Mesendoderm (in vitro differentiated cells): ENCODE data around the gene SQSTM1.

Experiments used
- DNase-seq: peaks from one replicate; pipeline ENCODE4 v3.0.0; 2013
- H2AK5ac ChIP-seq: 2 replicates; pipeline ENCODE4 v1.6.1; 2013; ENCODE audit warnings: low read length, inconsistent platforms
- H2BK120ac ChIP-seq: 2 replicates; pipeline ENCODE4 v1.6.1; 2013; ENCODE audit warnings: low read depth, mild to moderate bottlenecking, low read length, moderate library complexity, mixed read lengths
- H2BK15ac ChIP-seq: replicated peaks from 2 replicates; pipeline ENCODE4 v1.6.1; 2013; ENCODE audit warnings: low read depth, mild to moderate bottlenecking, moderate library complexity
- H2BK5ac ChIP-seq: 2 replicates; pipeline ENCODE4 v1.6.1; 2013; ENCODE audit warnings: low read length, inconsistent platforms
- H3K18ac ChIP-seq: 2 replicates; pipeline ENCODE4 v1.6.1; 2013; ENCODE audit warnings: mild to moderate bottlenecking, low read length, mixed read lengths
- H3K23ac ChIP-seq: one replicate; pipeline ENCODE4 v1.6.1; 2013; ENCODE audit warnings: low read length
- H3K27ac ChIP-seq: 2 replicates; pipeline ENCODE4 v1.5.1; 2013; ENCODE audit warnings: low read depth, mild to moderate bottlenecking, inconsistent platforms, low read length, moderate library complexity
- H3K27me3 ChIP-seq: 2 replicates; pipeline ENCODE4 v1.6.1; 2013; ENCODE audit warnings: low read length, control low read depth, mild to moderate bottlenecking, inconsistent platforms; ENCODE audit not compliant: insufficient read depth, poor library complexity
- H3K36me3 ChIP-seq: 2 replicates; pipeline ENCODE4 v1.6.1; 2013; ENCODE audit warnings: low read length, inconsistent platforms; ENCODE audit not compliant: control insufficient read depth, insufficient read depth
- H3K4ac ChIP-seq: one replicate; pipeline ENCODE4 v1.6.1; 2013; ENCODE audit warnings: low read depth, mild to moderate bottlenecking, low read length, moderate library complexity
- H3K4me1 ChIP-seq: 2 replicates; pipeline ENCODE4 v1.6.1; 2013; ENCODE audit warnings: low read depth, low read length, inconsistent platforms; ENCODE audit not compliant: control insufficient read depth
- H3K4me2 ChIP-seq: 2 replicates; pipeline ENCODE4 v1.6.1; 2013; ENCODE audit warnings: low read length
- H3K4me3 ChIP-seq: 2 replicates; pipeline ENCODE4 v1.5.1; 2013; ENCODE audit warnings: mild to moderate bottlenecking, low read length
- H3K56ac ChIP-seq: one replicate; pipeline ENCODE4 v1.6.1; 2013; ENCODE audit warnings: low read length
- H3K79me1 ChIP-seq: 2 replicates; pipeline ENCODE4 v1.6.1; 2013; ENCODE audit warnings: low read length, inconsistent platforms
- H3K79me2 ChIP-seq: 2 replicates; pipeline ENCODE4 v1.6.1; 2013; ENCODE audit warnings: mild to moderate bottlenecking, low read length; ENCODE audit not compliant: control insufficient read depth, insufficient read depth
- H3K9ac ChIP-seq: 2 replicates; pipeline ENCODE4 v1.6.1; 2013; ENCODE audit warnings: low read length, inconsistent platforms
- H4K5ac ChIP-seq: one replicate; pipeline ENCODE4 v1.6.1; 2013; ENCODE audit warnings: low read length
- H4K8ac ChIP-seq: one replicate; pipeline ENCODE4 v1.6.1; 2013; ENCODE audit warnings: low read depth, mild to moderate bottlenecking, control low read depth, low read length, moderate library complexity
- WGBS: extraction: QIAGEN DNeasy Blood & Tissue Kit; methylation state at CpG from one replicate; pipeline ENCODE4 v1.1.7; 2013; ENCODE audit warnings: low lambda C conversion rate, missing lambda C conversion rate; ENCODE audit not compliant: insufficient coverage; ENCODE audit errors: extremely low coverage; 5-methylcytosine and 5-hydroxymethylcytosine counted together

SQSTM1 gene

DNA sequence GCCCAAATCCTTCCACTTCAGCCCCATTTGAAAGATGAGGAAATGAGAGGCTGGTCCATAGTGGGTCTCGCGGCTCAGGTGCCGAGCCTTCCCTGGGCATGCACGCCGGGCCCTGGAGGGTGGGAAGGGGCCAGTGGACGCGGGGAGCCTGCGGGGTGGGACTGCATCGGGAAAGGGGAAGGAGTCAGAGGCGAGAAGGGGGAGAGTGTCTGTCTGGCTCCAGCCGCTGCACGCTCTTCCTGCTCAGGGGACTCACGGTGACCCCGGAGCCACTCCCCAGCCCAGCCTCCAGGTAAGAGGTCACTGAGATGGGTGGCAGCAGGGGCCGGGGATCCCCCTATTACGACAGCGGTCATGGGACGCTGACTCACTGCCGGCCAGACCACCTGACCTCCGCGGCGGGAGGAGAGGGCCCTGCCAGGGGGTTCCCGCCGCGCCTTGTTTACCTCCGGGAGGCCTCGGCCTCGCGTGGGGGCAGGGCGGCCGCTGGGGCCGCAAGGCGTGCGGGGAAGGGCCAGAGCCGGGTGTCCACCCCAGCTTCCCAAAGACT, 1.9 kb upstream of the SQSTM1 start:
- no peaks in the 10 kb centered on the region for H3K27me3 ChIP-seq
- H3K79me1 ChIP-seq: peaks cover 12% of the 10 kb centered on the region
- peak; percentile 85 for DNase-seq
- peak overlapping the region; percentile 61 for H3K27ac ChIP-seq
- peak overlapping the region; percentile 92 for H3K4ac ChIP-seq
- H4K8ac ChIP-seq: no peak overlapping the region
- no peak overlapping the region for H3K4me3 ChIP-seq
- H4K5ac ChIP-seq: no peak overlapping the region
- H2AK5ac ChIP-seq: no peak overlapping the region
- peak overlapping the region; percentile 75 for H3K18ac ChIP-seq
- H3K56ac ChIP-seq: peak overlapping the region; percentile 47
- no peak overlapping the region for H2BK15ac ChIP-seq
- no peak overlapping the region for H3K23ac ChIP-seq
- peaks cover 14% of the 10 kb centered on the region for H3K4me1 ChIP-seq
- H3K9ac ChIP-seq: peak overlapping the region; percentile 33
- peak overlapping the region; percentile 31 for H2BK120ac ChIP-seq
- peaks cover 1% of the 10 kb centered on the region for H3K36me3 ChIP-seq
- H2BK5ac ChIP-seq: no peak overlapping the region
- peak overlapping the region; percentile 23 for H3K4me2 ChIP-seq
- peaks cover 12% of the 10 kb centered on the region for H3K79me2 ChIP-seq
- WGBS: no CpG with 5 or more reads among the region's 35 CpGs

GRCh38 chr5:179819296-179820126, 1.2 kb upstream of the SQSTM1 start:
- H4K5ac ChIP-seq: no peak overlapping the region
- peak overlapping the region; percentile 47 for H2AK5ac ChIP-seq
- H3K79me1 ChIP-seq: peaks cover 14% of the 10 kb centered on the region
- peak overlapping the region; percentile 72 for H2BK5ac ChIP-seq
- H3K4me3 ChIP-seq: no peak overlapping the region
- peaks cover 14% of the 10 kb centered on the region for H3K4me1 ChIP-seq
- WGBS: no CpG with 5 or more reads among the region's 26 CpGs
- H3K18ac ChIP-seq: peak overlapping the region; percentile 75
- H3K27me3 ChIP-seq: no peaks in the 10 kb centered on the region
- H3K4me2 ChIP-seq: no peak overlapping the region
- no peak overlapping the region for H4K8ac ChIP-seq
- peak overlapping the region; percentile 92 for H3K4ac ChIP-seq
- peaks cover 3% of the 10 kb centered on the region for H3K36me3 ChIP-seq
- no peak overlapping the region for H2BK15ac ChIP-seq
- peak overlapping the region; percentile 47 for H3K56ac ChIP-seq
- H3K23ac ChIP-seq: no peak overlapping the region
- H3K79me2 ChIP-seq: peaks cover 12% of the 10 kb centered on the region
- H2BK120ac ChIP-seq: peak overlapping the region; percentile 31
- peak; percentile 94 for DNase-seq
- peak overlapping the region; percentile 61 for H3K27ac ChIP-seq
- H3K9ac ChIP-seq: peak overlapping the region; percentile 60

- peaks cover 14% of the 10 kb centered on the region for H3K4me1 ChIP-seq
- peak overlapping the region; percentile 60 for H3K9ac ChIP-seq
- H3K56ac ChIP-seq: peak overlapping the region; percentile 47
- H3K27me3 ChIP-seq: no peaks in the 10 kb centered on the region
- no peak overlapping the region for H4K5ac ChIP-seq
- peaks cover 14% of the 10 kb centered on the region for H3K79me1 ChIP-seq
- H2BK5ac ChIP-seq: peak overlapping the region; percentile 72
- no peak for DNase-seq
- peaks cover 5% of the 10 kb centered on the region for H3K36me3 ChIP-seq
- H4K8ac ChIP-seq: no peak overlapping the region
- peak overlapping the region; percentile 62 for H2BK120ac ChIP-seq
- WGBS: no CpG with 5 or more reads among the region's 12 CpGs
- H2AK5ac ChIP-seq: peak overlapping the region; percentile 47
- H3K4ac ChIP-seq: peak overlapping the region; percentile 43
- H3K23ac ChIP-seq: peak overlapping the region; percentile 48
- H3K4me2 ChIP-seq: no peak overlapping the region
- H3K79me2 ChIP-seq: peaks cover 12% of the 10 kb centered on the region
- H3K18ac ChIP-seq: peak overlapping the region; percentile 75
- no peak overlapping the region for H3K4me3 ChIP-seq
- peak overlapping the region; percentile 61 for H3K27ac ChIP-seq
- H2BK15ac ChIP-seq: no peak overlapping the region
Observed at GRCh38 chr5:179820127-179820482, 600 bp upstream of the SQSTM1 start.

DNA sequence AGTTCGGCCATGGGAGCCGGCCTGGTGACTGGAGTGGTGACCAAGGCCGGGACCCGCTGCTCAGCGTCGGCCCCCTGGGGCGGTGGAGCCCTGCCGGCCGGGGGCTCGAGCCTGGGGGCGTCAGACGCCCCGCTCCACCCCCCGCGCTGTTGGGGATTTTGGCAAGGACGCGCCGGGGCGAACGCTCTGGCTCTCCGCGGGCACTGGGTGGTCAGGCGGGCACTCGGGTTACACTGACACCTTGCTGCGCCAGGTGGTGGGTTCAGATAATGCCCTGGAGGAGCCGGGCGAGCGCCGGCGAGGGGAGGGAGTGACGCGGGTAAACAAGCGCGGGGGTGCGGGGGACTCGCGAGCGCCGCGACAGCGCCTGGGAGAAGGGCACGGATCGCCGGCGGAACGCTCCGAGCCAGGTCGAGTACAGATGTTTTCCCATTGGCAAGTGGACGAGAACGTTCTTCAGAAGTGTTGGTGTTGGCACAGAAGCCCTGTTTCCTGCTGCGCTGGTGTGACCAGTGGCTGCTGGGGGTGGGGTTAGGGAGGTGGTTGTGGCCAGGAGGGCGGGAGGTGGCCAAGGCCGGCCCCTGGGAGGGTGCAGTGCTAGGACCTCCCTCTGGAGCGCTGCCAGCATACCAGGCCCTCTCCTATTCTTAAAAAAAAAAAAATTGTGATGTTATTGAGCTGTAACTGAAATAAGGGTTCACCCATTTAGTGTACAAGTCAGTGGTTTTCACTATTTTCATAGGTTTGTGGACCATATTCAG, 773 bp downstream of the SQSTM1 start:
- Histone ChIP-seq H2AK5ac (no peak overlapping the region), H3K18ac (peak overlapping the region; percentile 71), H3K27ac (peak overlapping the region; percentile 83), H3K79me2 (peaks cover 12% of the 10 kb centered on the region), H3K56ac (peak overlapping the region; percentile 94), H3K79me1 (peaks cover 14% of the 10 kb centered on the region), H3K36me3 (peaks cover 6% of the 10 kb centered on the region), H3K4me3 (peak overlapping the region; percentile 44), H3K27me3 (no peaks in the 10 kb centered on the region), H3K4me1 (peaks cover 14% of the 10 kb centered on the region), H3K9ac (peak overlapping the region; percentile 96), H3K4ac (no peak overlapping the region), H3K23ac (peak overlapping the region; percentile 95), H2BK15ac (no peak overlapping the region), H3K4me2 (peak overlapping the region; percentile 30), H4K8ac (no peak overlapping the region), H2BK120ac (no peak overlapping the region), H2BK5ac (no peak overlapping the region), H4K5ac (no peak overlapping the region)
- peak; percentile 90 for DNase-seq
- WGBS: no CpG with 5 or more reads among the region's 54 CpGs

GRCh38 chr5:179822059-179822432, 1.3 kb downstream of the SQSTM1 start:
- H3K9ac ChIP-seq: peak overlapping the region; percentile 31
- no peak for DNase-seq
- peaks cover 12% of the 10 kb centered on the region for H3K79me2 ChIP-seq
- H3K27me3 ChIP-seq: no peaks in the 10 kb centered on the region
- no CpG with 5 or more reads among the region's 3 CpGs for WGBS
- peaks cover 7% of the 10 kb centered on the region for H3K36me3 ChIP-seq
- no peak overlapping the region for H2BK15ac ChIP-seq
- no peak overlapping the region for H2BK120ac ChIP-seq
- H3K56ac ChIP-seq: peak overlapping the region; percentile 75
- H3K23ac ChIP-seq: no peak overlapping the region
- no peak overlapping the region for H3K4me3 ChIP-seq
- H3K4me1 ChIP-seq: peaks cover 14% of the 10 kb centered on the region
- H3K4ac ChIP-seq: no peak overlapping the region
- no peak overlapping the region for H4K8ac ChIP-seq
- H3K79me1 ChIP-seq: peaks cover 14% of the 10 kb centered on the region
- no peak overlapping the region for H3K27ac ChIP-seq
- no peak overlapping the region for H4K5ac ChIP-seq
- peak overlapping the region; percentile 30 for H3K4me2 ChIP-seq
- no peak overlapping the region for H2AK5ac ChIP-seq
- H3K18ac ChIP-seq: no peak overlapping the region
- no peak overlapping the region for H2BK5ac ChIP-seq
